ENCODE results near the gene SRRM5.
"Not testable (repeated sequence)": the region's sequence is repeated elsewhere in the genome, so short reads cannot be mapped to it uniquely, and the experiment has no call there.

The SRRM5 gene

DNA sequence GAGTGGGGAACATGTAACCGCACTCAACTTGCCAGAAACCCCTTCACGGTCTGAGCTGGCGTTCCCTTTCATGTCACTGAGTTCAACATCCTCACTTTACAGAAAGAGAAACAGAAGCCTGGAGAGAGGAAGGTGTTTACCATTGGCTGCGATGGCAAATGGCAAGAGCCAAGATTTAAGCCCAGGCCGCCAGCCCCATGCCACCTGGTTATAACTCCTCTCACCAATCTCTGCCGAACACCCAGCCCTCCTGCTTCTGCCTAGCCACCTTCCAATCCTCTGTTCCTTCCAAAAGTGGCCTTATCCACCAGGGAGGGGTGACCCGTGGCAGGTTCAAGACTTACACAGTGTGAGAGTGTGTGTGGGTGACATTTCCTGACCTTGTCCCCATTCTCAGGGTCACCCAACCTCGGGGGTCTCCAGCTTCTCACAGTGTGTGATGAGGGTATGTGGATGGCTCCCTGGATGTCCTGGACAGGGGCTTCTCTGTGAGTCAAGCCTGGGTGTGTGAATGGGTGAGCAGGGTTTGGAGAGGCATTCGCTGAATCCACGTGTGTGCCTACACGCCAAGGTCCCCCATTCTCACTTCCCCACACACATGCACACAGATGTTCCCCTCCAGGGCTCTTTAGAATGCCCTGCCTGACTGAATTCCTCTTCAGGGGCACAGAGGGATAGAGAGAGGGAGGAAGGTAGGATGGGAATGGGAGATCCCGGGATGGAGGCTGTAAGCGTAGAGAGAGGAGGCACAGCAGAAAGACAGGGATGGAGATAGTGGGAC, 26.5 kb downstream of the SRRM5 start:
- DNase-seq (ENCODE audit: low read depth), result no peak

DNA sequence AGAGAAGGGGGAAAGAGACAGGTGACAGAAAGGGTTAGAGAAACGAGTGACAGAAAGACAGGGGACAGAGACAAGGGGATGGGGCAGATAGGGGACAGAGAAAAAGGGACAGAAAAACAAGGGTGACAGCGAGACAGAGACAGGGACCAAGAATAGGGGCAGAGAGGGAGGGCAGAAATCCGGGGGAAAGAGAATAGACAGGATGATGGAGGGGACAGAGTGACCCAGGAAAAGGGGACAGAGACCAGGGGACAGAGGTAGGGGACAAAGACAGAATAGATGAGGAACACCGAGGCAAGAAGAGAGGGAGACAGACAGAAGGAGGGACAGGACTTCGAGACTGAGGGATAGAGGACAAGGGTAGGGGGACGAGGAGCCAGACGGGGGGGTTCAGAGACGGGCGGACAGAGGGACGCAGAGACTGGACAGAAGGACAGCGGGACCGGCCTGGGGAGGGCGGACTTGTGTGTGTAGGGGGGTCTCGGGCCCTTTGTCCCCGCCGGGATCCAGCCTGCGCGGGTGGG, 27.2 kb downstream of the SRRM5 start:
- DNase-seq (ENCODE audit: low read depth), result no peak

DNA sequence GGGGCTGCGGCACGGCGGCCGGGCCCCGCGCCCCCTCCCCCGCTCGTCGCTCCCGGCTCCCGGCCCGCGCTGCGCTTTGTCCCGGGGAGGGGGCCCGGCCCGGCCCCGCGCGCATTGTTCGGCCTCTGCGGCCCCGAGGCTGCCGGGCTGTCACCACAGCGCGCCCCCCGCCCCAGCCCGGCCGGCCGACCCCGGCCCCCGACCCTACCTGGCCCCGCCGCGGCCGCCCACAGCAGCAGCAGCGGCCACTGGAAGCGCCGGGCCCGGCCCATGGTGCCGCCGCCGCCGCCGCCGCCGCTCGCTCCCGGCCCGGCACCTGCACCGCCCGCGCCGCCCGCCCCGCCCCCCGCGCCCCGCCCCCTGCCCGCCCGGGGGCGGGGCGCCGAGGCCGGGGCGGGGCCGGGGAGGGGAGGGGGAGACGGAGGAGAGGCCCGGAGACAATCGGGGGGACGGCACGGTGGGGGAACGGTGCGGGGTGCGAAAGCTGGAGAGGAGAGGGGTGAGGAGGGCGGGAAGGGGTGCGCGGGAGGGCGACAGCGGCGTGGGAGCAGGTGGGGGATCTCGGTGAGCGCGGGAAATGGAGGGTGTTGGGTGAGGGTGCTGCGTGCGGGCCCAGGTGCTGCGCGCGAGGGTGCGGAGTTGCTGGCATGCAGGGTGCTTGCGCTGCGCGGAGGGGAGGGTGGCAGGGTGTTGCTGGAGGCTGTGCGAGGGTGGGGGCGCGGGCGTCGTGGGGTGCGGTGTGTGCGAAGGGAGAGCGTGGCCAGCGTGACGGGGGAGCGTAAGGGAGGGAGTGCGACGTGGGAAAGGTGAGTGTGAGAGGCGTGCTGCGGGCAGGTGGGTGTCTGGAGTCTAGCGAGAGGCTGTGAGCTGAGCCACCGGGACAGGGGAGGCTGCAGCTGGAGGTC, 27.9 kb downstream of the SRRM5 start, which contains the start of gene CADM4:
TSS of gene CADM4 (minus strand) at position 332 of the 905 bp plus-strand sequence. CDS start at position 272, 60 bp downstream.
- DNase-seq (ENCODE audit: low read depth), result peak; percentile 43

DNA sequence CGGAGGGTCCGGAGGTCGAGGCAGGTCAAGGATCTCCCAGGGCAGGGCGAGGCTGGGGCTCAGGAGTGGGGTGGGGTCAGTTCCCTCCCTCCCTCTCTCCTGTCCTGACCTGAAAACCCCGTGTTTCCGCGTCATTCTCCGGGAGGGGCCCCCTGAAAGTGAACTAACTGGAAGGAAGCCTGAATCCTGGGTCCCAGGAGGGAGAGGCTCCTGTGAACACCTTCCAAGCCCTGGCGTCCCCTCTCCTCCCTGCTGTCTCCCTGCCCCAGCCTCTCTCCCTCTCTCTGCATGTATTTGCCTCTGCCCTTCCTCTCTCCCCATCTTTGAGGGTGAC, 28.5 kb downstream of the SRRM5 start:
- no peak for DNase-seq (ENCODE audit: low read depth)

DNA sequence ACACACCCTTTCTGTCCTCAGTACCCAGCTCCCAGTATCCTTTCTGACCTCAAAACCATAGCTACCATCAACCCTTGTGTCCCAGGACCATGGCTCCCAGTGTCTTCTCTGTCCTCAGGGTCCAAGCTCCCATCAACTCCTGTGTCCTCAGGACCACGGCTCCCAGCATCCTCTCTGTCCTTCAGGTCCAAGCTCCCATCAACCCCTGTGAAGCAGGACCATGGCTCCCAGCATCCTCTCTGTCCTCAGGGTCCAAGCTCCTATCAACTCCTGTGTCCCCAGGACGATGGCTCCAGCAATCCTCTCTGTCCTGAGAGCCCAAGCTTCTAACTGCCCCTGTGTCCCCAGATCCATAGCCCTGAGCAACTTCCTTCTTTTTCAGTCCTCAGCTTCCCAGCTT, 29.4 kb downstream of the SRRM5 start:
- no peak for DNase-seq (ENCODE audit: low read depth)

DNA sequence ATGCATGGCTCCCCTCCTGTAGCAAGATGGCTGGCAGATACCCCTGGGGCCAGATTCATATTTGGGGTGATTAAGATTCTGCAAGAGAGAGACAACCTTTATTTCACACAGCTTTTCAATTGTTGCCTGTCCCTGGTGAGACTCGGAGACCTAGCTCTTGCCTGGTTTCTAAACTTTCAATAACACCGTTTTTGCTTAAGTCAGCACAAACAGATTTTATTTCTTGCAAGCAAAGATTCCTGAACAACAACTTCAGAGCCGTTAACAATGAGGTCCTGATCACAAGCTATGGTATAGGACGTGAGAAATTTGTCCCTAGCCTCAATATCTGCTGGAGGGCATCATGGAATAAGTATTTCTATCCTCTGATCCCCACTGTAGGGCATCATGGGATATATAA, 30.6 kb downstream of the SRRM5 start:
- no peak for DNase-seq (ENCODE audit: low read depth)

DNA sequence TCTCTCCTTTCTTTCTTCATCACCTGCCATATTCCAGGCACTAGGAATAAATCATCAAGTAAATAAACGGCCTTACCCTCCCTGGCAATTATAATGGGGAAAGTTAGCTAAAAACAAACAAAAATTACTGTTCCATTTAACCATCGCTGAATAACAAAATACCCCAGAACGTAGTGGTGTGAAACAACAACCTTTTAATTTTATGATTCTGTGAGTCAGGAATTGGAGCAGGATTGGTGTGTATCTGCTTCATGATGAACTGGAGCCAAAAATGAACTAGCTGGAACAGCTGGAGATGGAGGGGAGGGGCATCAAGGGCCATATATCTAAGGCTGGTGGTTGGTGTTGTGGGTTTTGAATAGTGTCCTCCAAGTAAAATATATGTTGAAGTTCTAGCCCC, 31.4 kb downstream of the SRRM5 start:
- DNase-seq (ENCODE audit: low read depth), result no peak

DNA sequence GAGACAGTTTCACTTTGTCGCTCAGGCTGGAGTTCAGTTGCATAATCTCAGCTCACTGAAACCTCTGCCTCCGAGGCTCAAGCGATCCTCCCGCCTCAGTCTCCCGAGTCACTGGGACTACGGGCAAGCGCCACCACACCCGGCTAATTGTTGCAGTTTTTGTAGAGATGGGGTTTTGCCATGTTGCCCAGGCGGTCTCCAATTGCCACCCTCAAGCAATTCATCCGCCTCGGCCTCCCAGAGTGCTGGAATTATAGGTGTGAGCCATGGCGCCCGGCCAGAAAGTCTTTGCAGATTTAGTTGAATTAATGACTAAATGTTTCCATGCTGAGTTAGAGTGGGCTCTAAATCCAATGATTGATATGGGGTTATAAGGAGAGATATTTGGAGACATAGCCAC, 32.3 kb downstream of the SRRM5 start:
- no peak for DNase-seq (ENCODE audit: low read depth)

DNA sequence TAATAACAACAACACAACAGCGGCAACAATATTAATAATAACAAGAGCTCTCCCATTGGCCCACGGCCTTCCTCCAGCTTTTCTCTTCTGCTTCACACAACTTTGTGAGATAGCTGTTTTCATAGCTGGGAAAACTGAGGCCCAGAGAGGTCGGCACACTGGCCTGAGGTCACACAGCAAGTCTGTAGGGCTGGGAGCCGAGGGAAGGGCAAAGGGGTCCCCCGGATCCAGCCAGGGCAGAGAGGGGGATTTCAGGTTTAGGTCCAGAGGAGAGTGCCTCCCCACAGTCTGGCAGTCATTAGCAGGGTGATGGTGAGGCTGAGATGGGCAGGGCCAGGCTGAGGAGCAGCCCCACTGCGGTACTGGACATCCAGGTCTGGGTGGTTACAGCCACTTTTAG, 36.7 kb downstream of the SRRM5 start:
- no peak for DNase-seq (ENCODE audit: low read depth)

DNA sequence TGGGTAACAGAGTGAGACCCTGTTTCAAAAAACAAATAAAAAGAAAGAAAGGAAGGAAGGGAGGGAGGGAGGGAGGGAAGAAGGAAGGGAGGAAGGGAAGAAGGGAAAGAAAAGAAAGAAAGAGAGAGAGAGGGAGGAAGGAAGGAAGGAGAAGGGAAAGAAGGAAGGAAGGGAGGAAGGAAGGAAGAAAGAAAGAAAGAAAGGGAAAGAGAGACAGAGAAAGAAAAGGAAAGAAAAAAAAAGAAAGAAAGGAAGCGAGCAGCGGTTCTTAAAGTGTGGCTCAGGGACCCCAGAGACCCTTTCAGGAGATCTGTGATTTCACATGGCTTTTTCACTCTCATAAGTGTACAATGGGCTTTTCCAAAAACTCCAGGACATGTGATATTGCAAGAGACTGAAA, 37.6 kb downstream of the SRRM5 start:
- DNase-seq (ENCODE audit: low read depth), result no peak

DNA sequence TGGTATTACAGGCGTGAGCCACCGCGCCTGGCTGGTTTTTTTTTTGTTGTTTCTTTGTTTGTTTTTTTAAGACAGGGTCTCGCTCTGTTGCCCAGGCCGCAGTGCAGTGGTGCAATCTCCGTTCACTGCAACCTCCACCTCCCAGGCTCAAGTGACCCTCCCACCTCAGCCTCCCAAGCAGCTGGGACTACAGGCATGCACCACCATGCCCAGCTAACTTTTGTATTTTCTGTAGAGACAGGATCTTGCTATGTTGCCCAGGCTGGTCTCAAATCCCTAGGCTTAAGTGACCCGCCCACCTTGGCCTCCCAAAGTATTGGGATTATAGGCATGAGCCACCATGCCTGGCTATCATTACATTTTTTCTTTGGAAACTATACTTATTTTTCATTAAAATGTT, 38.4 kb downstream of the SRRM5 start:
- DNase-seq (ENCODE audit: low read depth), result not testable (repeated sequence)

DNA sequence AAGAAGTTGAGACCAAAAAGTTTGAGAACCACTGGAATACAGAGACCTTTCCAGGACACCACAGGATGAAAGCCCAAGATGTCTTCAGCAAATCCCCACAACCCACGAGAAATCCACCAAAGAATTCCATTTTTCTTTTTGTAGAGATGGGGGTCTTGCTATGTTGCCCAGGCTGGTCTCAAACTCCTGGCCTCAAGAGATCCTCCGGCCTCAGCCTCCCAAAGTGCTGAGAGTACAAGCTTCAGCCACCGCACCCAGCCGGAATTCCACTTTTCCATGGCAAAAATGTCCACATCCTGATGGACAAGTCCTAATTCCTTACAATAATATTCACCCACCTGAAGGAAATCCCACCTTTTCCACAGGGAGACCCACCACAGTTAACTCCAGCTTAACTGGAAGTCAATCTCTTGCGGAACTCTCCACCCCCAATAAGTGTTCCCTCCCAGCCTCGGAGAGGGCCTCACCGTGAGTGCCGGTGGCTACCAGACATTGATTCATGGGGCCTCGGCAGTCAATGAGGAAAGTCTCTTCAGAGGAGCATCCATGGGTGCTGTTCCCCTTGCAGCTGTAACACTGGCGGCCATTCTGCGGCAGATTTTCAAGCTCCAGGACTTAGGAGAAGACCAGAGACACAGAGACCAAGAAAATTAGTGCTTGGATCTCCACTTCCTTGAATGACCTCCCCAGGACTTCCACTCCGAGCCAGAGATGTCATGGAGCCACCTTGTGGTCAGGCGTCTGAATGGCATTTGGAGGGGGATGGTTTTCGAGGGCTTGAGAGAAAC, 40.1 kb downstream of the SRRM5 start:
- DNase-seq (ENCODE audit: low read depth), result peak; percentile 28

DNA sequence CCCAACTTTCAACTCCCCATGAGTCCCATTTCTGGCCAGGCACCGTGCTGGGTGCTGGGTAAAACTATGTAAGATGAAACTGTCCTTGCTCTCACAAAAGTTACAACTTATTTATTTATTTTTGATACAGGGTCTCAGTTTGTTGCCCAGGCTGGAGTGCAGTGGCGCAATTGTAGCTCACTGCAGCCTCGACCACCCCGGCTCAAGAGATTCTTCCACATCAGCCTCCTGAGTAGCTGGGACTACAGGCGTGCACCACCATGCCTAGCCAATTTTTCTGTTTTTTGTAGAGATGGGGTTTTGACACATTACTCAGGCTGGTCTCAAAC, 40.6 kb downstream of the SRRM5 start:
- DNase-seq (ENCODE audit: low read depth), result no peak

DNA sequence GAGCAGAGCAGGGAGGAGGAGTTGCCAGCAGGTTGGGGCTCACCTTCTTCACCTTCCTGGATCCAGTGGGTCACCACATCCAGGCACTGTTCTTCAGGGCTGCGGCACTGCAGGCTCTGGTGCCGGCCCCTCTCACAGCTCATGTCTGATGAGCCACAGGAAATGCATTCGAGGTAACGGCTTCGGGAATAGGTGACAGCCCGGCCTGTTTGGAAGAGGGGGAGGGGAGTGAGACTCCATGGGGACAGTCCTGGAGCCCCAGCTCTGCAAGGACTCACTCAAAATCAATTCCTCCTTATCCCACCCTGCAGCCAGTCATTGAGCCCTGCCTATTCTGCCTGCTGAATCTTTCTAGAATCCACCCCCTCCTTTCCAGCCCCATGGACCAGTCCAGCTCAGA, 44.5 kb downstream of the SRRM5 start:
- no peak for DNase-seq (ENCODE audit: low read depth)

DNA sequence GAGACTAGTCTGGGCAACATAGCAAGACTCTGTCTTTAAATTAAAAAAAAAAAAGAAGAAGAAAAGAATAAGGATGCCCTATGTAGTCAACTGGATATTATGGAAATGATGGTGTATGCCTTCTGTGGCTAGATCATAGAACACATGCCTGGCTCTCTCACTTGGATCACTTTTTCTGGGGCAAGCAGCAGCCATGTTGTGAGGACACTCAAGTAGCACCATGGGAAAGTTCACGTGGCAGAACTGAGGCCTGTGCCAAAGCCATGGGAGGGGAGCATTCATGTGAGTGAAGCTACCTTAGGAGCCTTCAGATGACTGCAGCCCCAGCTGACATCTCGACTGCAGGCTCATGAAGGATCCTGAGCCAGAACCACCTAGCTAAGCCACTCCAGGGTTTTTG, 46.1 kb downstream of the SRRM5 start:
- no peak for DNase-seq (ENCODE audit: low read depth)

DNA sequence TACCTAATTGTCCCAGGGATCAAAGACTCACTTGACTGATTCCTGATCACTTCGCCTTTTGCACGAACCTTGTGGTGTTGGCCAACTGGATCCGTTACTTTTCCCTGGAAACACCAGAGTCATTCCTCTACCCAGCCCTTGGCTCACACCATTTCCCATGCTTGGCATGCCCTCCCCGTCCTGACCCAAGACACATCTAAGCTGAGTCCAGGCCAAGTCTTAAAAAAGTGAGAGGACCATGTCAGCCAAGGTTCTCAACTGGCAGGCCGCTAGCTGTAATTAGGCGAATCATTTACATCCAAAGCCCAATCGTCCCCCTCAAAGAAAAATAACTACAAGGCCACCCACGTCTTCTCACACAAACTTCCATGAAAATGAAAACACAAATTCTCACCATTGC, 46.6 kb downstream of the SRRM5 start:
- no peak for DNase-seq (ENCODE audit: low read depth)

DNA sequence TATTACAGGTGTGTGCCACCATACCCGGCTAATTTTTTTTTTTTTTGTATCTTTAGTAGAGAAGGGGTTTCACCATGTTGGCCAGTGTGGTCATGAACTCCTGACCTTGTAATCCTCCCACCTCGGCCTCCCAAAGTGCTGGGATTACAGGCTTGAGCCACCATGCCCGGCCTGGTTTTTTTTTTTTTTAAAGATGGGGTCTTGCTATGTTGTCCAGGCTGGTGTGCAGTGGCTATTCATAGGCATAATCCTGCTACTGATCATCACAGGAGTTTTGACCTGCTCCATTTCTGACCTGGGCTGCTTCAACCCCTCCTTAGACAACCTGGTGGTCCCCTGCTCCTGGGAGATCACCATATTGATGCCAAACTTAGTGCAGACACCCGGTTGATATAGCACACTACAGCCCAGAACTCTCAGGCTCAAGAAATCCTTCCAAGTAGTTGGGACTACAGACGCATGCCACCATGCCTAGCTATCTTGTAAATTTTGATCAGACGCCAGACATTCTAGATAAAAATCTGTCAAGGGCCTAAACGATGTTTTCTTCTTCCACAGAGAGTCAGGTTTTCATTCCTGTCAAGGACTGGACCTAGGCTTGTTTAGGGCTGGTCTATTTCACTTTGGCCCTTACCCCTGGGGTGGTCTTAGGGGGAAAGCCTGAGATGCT, 48.5 kb downstream of the SRRM5 start:
- DNase-seq (ENCODE audit: low read depth), result no peak

DNA sequence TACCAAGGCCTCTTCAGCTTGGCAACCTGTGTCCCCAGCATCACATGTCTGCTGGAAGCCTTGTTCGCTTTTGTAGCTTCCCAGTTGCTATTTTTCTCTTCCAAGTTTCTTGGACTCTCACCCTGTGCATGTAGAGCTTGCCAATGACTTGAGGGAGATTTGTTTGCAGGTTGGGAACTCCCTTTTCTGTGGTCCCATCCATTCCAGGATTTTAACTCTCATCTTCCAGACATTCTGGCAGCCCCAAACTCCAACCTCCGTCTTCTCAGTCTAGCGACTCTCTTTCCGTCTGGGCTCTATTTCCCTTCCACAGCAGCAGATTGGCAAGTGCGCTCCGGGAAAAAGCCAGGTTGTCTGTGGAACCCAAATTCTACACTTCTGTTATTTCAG, 49.1 kb downstream of the SRRM5 start:
- DNase-seq (ENCODE audit: low read depth), result no peak

DNA sequence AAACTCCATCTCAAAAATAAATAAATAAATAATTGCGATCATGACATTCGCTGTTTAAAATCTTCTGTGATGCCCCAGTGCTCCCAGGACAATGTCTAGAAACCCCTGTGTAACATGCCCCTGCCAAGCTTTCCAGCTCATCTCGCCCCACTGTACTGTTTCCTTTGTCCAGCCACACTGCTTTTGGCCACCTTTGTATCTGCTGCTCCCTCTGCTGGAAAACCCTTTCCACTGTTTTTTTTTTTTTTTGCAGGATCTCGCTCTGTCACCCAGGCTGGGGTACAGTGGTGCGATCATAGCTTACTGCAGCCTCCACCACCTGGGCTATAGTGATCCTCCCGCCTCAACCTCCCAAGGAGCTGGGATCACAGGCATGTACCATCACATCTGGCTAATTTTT, 50.6 kb downstream of the SRRM5 start:
- no peak for DNase-seq (ENCODE audit: low read depth)

DNA sequence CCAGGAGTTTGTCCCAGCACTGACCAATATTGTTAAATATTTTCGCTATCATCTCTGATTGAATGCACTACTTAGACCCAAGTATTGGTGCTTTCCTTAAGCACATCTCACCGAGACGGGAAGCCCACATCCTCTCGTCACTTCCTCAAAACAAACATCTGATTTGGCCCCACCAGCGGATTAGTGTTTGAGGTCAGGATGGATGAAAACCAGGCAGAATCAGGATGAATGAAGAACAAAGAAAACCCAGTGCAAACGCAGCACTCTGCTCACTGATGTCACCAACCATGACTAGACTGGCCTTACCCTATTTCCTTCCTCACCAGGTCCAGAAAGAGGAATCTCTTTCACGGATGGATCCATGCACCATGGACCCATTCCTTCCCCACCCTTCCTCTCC, 52.1 kb downstream of the SRRM5 start:
- no peak for DNase-seq (ENCODE audit: low read depth)
